Stimulated activated CD8-positive, alpha-beta memory T cell treated with anti-CD3 and anti-CD28 coated beads, Interleukin-4, amount 100 ng/mL, for 48 hours (primary cell): ENCODE data around the gene SRGAP1.
"Not testable (repeated sequence)": the region's sequence is repeated elsewhere in the genome, so short reads cannot be mapped to it uniquely, and the experiment has no call there.

ENCODE experiments used
- DNase-seq: peaks from one replicate; pipeline ENCODE4 v3.0.0-alpha.2; 2020

The SRGAP1 gene

DNA sequence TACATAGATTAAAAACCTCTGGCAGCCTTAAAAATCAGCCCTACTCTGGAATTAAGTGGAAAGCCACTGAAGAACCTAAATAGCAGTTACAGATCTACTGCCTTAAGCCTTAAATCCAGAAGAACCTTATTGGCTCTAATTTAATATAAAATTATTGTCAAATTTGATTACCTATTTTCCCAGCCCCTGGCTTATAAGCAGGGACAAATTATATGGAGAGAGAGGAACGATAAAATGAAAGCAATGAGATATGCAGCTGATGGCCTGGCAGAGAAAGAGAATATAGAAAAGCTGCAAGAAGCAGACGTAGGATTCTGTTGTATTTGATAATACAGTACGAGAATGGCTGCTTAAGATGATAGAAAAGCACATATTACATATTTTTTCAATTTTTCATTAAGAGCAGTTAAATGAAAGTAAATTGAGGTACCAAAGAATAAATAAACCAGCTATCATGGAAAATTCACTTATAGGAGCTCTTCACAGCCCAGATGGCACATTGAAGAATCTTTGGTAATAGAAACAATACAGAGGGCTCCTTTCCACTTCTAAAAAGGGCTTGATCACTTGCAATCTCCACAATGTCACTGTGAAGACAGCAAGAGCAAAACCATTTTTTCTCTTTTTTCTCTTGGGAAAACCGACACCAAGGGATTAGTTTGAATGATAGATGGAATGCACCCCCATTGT is 248.2 kb downstream of the SRGAP1 start:
- DNase-seq = no peak

DNA sequence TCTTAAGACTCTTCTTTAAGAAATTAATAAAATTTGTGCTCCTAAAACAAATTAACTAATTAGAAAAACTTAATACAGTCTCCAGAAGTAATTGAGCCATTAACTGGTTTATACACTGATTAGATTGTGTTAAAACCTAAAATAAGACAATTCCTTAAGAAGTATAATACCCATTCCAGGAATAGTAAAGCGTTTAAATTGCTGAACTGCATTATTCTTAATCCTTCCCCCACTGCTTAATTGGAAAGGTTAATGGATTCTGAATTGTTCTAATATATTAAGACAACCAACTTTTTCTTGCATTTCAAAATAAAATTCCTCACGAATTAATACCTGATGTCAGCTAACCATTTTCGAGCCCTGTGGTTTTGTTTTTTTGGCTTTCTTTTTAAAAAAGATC is 249.2 kb downstream of the SRGAP1 start:
- no peak for DNase-seq

DNA sequence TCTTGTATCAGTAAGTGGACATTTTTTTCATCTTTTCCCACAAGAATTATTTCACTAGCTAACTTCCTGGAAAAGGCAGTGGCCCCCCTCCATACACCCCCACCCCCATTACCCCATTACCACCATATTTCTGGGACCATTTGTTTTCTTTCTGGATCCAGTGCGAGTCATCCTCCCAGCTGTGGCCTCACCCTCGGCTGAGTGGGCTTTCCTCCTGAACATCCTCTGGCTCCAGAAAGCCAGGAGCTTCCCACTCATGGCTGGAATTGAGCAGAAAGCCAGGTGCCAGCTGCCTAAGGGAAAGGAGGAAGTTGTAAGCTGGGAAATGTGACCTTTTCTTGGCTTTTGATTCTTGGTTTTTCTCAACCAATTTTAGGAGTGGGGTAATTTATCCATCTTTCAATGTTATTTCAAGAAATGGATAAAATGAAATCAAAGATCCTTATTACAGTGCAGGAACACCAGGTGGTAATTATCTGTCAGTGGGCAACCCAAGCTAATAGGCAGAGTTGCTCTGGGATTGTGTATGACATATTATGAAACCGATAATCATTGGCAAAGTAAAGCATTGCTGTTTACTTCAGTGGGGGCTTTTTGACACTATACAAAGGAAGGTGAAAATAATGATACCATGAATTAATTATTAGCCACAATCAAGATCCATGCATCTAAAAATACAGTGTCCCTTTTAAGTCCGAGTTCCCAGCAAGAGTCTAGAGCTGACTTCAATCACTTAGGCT is 253.0 kb downstream of the SRGAP1 start:
- no peak for DNase-seq

DNA sequence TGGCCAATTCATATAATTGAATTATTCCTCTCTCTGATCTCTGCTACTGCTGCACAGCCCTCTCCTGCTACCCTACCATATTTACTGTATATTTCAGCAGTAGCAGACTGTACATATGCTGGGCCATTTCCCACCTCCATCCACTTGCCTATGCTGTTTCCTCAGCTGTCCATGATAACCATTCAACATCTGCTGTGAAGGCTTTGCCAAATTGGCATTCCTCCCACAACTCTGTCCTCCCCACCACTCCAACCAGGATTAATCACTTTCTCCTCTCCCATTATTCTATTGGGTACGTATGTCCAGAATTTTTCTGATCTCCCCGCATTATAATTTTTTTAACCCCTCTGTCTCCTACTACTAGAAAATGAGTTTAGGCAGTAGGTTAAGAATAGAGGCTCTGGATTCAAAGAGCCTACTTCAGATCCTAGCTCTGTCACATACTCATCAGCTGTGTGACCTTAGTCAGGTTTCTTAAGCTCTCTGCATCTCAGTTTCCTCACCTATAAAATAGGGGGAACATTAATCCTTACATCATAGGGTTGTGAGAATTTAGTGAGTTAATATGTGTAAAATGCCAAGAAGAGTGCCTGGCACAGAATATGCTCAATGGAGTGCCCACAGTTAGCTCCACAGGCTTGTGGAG is 254.3 kb downstream of the SRGAP1 start:
- no peak for DNase-seq

DNA sequence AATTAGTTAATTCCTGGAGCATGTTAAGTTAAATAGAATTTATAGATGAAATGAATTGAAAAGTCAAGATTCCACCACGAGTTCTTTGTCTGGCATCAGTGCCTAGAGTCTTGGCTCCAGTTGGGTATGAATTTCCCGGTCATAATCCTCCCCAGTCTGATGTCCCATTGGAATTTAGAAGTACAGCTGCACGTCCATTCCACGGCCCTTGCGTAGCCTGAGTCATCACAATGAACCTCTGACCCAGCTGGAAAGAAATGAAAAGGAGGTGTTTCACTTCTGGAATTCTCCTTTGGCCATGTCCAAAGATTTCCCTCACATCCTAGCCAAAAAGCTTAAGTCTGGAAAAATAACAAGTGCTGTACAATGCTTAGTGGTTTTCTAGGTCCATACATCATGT is 254.9 kb downstream of the SRGAP1 start:
- DNase-seq = no peak

DNA sequence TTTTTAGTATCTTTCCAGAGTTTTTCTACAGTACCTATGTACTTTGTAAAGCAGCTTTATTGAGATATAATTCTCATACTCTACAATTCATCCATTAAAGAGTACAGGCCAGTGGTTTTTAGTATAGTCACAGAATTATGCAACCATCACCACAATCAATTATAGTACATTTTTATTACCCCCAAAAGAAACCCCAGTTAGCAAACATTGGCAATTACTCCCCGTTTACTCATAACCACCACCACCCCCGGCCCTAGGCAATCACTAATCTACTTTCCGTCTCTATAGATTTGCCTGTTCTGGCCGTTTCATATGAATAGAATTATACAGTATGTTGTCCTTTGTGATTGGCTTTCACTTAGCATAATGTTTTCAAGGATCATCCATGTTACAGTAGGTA is 257.8 kb downstream of the SRGAP1 start:
- DNase-seq = no peak

DNA sequence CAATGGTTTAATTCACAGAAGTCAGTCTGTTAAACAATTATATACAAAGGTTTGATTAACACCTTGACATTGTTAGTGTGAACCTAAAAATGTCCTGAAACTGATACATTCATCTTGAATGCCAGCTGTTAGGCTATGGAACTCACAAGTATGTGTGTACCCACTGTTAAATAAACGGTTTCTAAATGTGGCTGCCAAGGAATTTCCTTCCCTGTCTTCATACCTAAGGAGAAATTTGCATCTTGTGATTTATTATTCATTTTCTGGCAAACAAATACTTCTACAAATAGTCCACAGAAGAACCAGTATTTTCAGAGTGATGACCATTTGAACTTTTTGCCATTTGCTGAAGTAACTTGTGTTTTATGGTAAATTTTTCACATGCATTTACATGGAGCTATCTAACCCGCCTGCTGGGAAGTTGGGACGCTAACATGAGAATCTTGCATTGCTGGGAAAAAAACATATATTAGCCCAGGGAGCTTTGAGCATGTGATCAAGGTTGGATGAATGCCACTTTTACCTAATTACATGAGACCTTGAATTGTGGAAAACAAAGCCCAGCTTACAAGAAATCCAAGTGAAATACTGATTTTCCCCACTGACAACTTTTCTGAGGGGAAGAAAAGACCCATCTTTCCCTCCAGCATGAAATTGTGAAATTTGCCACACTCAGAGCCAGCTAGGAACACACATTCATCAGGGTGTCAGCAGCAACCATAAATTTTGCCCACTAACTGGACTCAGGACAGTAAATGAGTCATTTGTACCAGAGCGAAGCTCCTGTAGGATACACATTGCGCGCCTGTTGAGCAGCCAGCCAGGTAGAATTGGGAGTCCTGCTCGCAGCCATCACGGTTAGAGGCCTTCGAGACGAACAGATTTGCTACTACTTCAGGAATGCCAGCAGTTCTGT is 259.6 kb downstream of the SRGAP1 start:
- DNase-seq = no peak

DNA sequence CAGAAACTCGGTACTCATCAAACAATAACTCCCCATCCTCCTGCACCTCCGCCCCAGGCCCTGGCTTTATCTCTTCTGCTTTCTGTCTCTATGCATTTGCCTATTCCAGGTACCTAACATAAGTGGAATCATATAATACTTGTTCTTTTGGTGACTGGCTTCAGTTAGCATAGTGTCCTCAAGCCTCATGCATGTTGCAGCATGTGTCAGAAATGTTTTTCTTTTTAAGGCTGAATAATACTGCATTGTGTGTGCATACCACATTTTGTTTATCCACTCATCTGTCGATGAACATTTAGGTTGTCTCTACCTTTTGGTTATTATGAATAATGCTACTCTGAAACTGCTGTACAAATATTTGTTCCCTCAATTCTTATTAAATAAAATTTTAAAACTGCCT is 260.5 kb downstream of the SRGAP1 start:
- DNase-seq = no peak

DNA sequence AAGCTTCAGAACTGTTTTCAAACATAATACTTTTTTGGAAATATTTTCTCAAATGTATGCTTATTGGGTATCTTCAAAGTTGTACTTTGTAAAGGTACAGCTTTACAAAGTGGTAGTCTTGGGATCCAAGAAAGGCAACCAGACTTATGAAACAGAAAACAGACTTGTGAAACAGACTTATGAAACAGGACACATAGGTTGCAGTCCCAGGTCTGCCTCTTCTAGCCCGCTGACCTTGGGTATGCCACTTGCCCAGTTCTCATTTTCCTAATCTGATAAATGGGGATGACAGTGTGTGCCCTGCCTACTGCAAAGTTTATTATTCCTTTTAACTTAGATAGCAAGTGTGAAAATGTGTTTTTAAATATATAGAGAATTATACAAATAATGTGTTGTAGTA is 263.3 kb downstream of the SRGAP1 start:
- DNase-seq = no peak

DNA sequence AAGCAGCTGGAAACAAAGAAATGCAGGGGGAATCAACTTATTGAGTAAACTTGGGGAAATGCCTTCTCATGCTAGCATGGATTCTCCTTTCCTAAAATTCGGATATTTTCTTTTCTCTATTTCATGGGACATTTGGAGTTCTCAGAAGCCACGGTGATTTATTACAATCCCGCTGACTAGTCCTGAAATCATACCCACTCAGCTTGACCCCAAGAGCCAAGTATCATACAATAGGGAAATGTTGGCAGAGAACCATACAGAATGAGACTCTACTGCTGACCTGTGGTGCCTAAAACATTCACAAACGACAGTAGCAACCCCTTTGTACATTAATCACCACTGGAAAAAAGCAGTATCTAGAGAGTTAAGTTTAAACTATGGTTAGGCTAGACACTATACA is 265.2 kb downstream of the SRGAP1 start:
- DNase-seq = no peak

DNA sequence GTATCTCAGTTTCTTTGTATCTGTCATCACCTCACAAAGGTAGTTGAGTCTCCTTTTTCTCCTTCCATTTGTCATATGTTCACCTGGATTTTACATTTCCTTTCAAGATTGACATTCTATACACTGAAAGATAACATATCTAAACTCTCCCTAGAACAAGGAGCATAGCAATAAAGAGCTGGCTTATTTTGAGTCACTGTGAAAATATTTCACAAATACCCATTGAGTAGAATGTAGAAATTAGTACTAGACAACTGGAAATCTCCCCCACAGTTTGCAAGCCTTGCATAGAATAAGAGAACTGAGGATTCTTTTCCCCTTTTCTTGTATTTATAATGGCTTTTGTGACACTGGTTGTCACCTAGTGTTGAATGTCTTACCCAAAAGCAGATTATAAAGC is 266.4 kb downstream of the SRGAP1 start:
- no peak for DNase-seq

DNA sequence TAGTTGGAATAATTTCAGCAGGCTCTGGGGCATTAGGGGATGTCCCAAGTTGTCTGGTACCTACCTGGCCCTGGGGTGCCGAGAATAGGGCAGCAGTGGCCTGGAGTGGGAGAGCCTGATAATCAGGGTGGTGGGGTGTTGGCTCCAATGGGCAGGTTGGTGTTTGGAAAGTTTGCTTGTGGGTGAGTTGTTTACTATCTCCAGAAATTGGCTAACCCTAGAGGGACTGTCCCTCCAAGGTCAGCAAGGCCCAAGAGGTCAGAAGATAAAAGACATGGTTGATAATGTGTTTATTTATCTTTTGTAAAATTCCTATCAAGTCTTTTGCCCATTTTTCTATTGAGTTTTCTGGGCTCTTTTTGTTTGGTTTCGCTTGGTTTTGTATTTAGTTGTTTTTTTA is 272.5 kb downstream of the SRGAP1 start:
- DNase-seq = no peak

DNA sequence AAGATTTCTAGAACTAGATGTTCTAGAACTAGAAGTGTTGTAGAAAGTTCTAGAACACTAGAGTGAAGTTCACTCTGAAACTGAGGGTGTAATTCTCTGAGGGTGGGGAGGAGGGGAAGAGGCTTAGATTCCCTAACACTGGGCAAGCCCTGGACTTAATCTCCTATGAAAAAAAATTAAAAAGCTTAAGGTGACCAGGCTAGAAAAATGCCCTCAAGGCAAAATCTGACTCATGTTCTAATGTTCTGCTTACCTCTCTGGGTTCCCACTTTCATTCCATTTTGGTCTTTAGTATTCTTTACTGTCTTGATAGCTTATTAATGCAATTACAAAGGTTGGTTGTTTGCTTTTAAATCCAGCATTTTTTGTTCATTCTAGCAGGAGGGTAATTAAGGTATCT is 276.1 kb downstream of the SRGAP1 start:
- no peak for DNase-seq

DNA sequence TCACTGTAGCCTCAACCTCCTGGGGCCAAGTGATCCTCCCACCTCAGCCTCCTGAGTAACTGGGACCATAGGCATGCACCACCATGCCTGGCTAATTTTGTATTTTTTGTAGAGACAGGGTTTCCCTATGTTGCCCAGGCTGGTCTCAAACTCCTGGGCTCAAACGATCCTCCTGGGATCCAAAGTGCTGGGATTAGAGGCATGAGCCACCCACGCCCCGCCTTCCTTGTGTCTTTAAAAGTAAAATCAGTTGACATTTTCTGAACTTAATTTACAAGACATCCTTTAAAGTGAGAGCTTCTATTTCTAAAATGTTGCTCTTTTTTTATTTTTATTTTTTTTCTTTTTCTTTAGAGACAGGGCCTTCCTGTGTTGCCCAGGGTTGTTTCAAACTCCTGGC is 276.6 kb downstream of the SRGAP1 start:
- not testable (repeated sequence) for DNase-seq

DNA sequence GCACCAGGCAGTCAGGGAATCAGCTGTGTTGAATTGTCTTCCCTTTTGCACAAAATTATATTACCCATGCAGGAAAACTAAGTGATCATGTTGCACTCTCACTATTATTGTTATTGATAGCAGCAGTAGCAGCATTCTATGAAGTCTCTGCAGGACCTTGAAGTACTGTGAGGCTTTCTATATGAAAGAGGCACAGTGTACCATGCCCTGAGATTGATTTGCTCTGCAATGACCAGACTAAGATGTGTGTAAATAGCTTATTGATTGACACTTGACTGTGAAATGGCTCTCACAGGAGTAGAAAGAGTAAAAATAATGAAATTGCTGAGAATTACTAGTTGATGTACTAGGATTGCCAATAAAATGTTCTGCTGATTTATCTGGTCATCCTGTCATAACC is 277.7 kb downstream of the SRGAP1 start:
- DNase-seq = no peak

DNA sequence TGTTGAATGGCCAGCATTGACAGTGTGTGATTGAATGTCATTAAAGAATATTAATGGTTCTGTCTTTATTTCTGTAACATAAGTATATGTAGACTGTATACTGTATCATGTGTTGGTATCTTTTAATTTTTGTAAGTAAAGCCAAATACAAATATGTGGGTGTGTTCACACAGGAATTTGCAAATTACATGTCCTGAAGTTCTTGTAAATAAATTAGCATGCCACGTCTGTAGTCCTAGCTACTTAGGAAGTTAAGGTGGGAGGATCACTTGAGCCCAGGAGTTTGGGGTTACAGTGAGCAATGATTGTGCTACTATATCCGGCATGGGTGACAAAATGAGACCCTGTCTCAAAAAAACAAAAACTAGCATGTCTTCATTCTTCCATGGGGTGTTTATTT is 278.5 kb downstream of the SRGAP1 start:
- DNase-seq = no peak

DNA sequence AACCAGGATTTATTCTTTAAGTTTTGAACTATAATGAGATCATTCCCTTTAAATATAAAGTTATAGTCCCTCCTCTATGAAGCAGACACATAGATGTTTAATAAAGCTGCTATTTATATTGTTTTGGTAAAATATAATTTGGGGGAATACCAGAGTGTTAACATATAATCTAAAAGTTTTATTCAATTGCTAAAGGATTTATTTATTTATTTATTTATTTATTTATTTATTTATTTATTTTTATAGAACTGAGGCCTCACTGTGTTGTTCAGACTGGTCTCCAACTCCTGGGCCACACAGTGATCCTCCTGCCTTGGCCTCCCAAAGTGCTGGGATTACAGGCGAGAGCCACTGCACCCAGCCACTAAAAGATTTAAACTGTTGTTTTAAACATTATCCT is 278.9 kb downstream of the SRGAP1 start:
- no peak for DNase-seq

DNA sequence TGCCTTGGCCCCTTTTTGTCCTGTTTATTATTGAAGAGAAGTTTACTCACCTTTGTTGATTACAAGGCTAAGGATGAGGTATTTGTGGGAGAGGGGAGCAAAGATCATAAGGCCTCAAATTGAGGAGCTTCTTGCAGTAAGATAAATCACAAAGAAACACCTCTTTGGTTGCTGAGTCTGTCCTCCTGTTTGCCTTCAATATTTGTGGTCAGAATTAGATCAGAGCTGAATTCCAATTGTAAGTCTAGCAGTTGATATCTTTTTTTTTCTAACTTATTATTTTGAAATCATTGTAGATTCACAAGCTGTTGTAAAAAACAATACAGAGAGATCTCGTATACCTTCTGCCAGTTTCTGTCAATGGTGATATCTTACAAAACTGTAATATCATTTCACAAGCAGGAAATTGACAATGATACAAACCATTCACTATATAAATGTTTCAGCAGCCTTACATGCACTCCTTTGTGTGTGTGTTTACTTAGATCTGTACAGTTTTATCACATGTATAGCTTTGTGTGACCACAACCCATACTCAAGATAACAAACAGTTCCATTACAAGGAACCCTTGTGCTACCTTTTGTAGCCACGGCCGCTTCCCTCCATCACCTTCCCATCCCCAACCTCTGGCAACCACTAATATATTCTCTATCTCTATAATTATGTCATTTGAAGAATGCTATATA is 280.2 kb downstream of the SRGAP1 start:
- no peak for DNase-seq

DNA sequence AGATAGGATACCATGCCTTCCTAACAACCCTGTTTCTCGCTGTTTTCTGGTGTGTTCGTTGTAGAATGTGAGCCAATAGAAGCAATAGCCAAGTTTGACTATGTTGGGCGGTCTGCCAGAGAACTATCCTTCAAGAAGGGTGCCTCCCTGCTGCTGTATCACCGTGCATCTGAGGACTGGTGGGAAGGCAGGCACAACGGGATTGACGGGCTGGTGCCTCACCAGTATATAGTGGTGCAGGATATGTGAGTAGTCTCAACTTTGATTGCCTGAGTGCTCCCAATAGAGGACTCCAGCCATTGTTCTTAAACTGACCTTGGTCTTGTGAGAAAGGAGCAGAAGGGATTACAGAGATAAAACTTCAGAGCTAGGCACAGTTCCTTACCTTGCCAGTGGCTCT is 281.4 kb downstream of the SRGAP1 start:
- DNase-seq = no peak

DNA sequence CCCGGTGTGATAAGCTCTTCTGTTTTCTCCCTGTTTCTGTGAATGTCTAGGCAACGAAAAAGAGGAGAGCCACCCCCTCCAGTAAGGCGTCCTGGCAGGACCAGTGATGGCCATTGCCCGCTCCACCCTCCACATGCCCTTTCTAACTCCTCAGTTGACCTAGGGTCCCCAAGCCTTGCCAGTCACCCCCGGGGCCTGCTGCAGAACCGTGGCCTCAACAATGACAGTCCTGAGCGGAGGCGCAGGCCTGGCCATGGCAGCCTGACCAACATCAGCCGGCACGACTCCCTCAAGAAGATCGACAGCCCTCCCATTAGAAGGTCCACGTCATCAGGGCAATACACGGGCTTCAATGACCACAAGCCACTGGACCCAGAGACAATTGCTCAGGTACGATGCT is 283.3 kb downstream of the SRGAP1 start:
- no peak for DNase-seq

DNA sequence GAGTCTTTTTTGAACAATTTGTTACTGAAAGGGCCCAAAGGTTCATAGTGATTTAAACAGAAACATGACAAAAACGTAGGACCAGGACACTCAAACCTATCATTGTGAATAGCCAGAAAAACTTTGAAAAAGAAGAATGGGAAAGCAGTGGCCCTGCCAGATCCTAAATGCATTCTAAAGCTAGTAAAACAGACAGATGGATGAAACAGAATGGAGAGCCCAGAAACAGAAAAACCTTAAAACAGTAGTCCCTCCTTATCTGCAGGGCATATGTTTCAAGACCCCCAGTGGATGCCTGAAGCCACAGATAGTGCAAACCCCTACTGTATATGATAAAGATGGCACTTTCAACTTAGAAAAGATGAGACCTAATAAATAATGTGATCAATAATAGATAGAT is 283.9 kb downstream of the SRGAP1 start:
- no peak for DNase-seq

DNA sequence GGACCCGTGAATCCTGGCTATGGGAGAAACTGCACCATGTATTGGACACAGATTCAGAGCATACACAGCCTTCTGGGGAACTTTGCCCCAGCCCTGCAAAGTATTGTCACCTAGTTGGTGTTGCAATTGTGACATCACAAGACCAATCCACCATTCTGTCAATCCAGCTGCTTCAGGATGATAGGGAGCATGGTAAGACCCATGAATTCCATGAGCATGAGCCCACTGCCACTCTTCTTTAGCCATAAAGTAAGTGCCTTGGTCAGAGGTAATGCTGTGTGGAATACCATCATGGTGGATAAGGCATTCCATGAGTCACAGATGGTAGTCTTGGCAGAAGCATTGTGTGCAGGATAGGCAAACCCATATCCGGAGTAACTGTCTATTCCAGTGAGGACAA is 286.0 kb downstream of the SRGAP1 start:
- not testable (repeated sequence) for DNase-seq

DNA sequence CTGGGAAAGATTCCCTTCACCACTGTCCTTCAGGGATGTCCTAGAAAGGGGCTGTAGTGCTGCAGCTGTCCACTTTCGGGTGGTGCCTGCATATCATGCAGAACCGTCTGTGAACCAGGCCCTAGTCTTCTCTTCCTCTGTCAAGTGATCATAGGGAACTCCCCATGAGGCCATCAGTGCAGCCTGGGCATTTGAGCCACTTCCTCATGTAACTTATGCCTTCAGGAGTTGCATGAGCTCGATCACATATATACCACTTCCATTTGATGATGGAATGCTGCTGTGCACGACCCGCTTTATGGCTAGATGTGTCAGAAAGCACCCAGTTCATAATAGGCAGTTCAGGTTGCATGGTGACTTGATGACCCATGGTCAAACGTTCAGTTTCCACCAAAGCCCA is 287.0 kb downstream of the SRGAP1 start:
- not testable (repeated sequence) for DNase-seq
